Activated T-cell treated with anti-CD3 and anti-CD28 coated beads, Interleukin-2, amount 50 U/mL, for 24 hours (primary cell): ENCODE measurements around the gene UQCR10.

Source experiments
- DNase-seq: peaks from one replicate; pipeline ENCODE4 v3.0.0-alpha.2; 2020
- H3K27ac Mint-ChIP-seq: 2 replicates; pipeline ENCODE4 v1.8.0; 2020; ENCODE audit warnings: mild to moderate bottlenecking, mixed read lengths
- H3K27me3 Mint-ChIP-seq: 2 replicates; pipeline ENCODE4 v1.8.0; 2020; ENCODE audit warnings: mixed read lengths
- H3K36me3 Mint-ChIP-seq: 2 replicates; pipeline ENCODE4 v1.8.0; 2020; ENCODE audit warnings: low read depth, mixed read lengths
- H3K4me1 Mint-ChIP-seq: 2 replicates; pipeline ENCODE4 v1.8.0; 2020; ENCODE audit warnings: low read depth, mixed read lengths
- H3K4me3 Mint-ChIP-seq: 2 replicates; pipeline ENCODE4 v1.8.0; 2020; ENCODE audit warnings: mild to moderate bottlenecking, moderate library complexity, mixed read lengths
- H3K9me3 Mint-ChIP-seq: 2 replicates; pipeline ENCODE4 v1.8.0; 2020; ENCODE audit warnings: mixed read lengths

The UQCR10 gene

GRCh38 chr22:29814003-29814402, 46.8 kb downstream of the UQCR10 start:
- Mint-ChIP-seq H3K9me3 (no peaks in the 10 kb centered on the region), H3K27me3 (no peaks in the 10 kb centered on the region), H3K4me1 (no peaks in the 10 kb centered on the region), H3K4me3 (no peak overlapping the region), H3K27ac (no peak overlapping the region), H3K36me3 (peaks cover 90% of the 10 kb centered on the region)
- no peak for DNase-seq

- Mint-ChIP-seq H3K4me1 (no peaks in the 10 kb centered on the region), H3K27me3 (no peaks in the 10 kb centered on the region), H3K27ac (no peak overlapping the region), H3K4me3 (no peak overlapping the region), H3K36me3 (peaks cover 93% of the 10 kb centered on the region), H3K9me3 (no peaks in the 10 kb centered on the region)
- no peak for DNase-seq
Measured at GRCh38 chr22:29815580-29815979, 48.4 kb downstream of the UQCR10 start.

- DNase-seq = no peak
- no peak overlapping the region for H3K4me3 Mint-ChIP-seq
- no peaks in the 10 kb centered on the region for H3K27me3 Mint-ChIP-seq
- H3K4me1 Mint-ChIP-seq = peaks cover 3% of the 10 kb centered on the region
- no peaks in the 10 kb centered on the region for H3K9me3 Mint-ChIP-seq
- H3K27ac Mint-ChIP-seq = no peak overlapping the region
- peaks cover 93% of the 10 kb centered on the region for H3K36me3 Mint-ChIP-seq
Measured at GRCh38 chr22:29816128-29816527, 49.0 kb downstream of the UQCR10 start.

- H3K27ac Mint-ChIP-seq = no peak overlapping the region
- H3K4me1 Mint-ChIP-seq = peaks cover 7% of the 10 kb centered on the region
- H3K4me3 Mint-ChIP-seq = no peak overlapping the region
- H3K36me3 Mint-ChIP-seq = peaks cover 93% of the 10 kb centered on the region
- no peaks in the 10 kb centered on the region for H3K27me3 Mint-ChIP-seq
- DNase-seq = no peak
- H3K9me3 Mint-ChIP-seq = no peaks in the 10 kb centered on the region
Measured at GRCh38 chr22:29816539-29816938, 49.4 kb downstream of the UQCR10 start.

- Mint-ChIP-seq H3K4me1 (peaks cover 11% of the 10 kb centered on the region), H3K27ac (peak overlapping the region; percentile 28), H3K36me3 (peaks cover 93% of the 10 kb centered on the region), H3K9me3 (no peaks in the 10 kb centered on the region), H3K27me3 (no peaks in the 10 kb centered on the region), H3K4me3 (no peak overlapping the region)
- DNase-seq = no peak
Measured at GRCh38 chr22:29816980-29817379, 49.8 kb downstream of the UQCR10 start.

GRCh38 chr22:29817724-29818123, 50.6 kb downstream of the UQCR10 start:
- H3K4me3 Mint-ChIP-seq = no peak overlapping the region
- peaks cover 93% of the 10 kb centered on the region for H3K36me3 Mint-ChIP-seq
- H3K27ac Mint-ChIP-seq = peak overlapping the region; percentile 28
- no peak for DNase-seq
- peaks cover 14% of the 10 kb centered on the region for H3K4me1 Mint-ChIP-seq
- H3K27me3 Mint-ChIP-seq = no peaks in the 10 kb centered on the region
- H3K9me3 Mint-ChIP-seq = no peaks in the 10 kb centered on the region

- Mint-ChIP-seq H3K4me1 (peaks cover 14% of the 10 kb centered on the region), H3K27ac (no peak overlapping the region), H3K9me3 (no peaks in the 10 kb centered on the region), H3K27me3 (no peaks in the 10 kb centered on the region), H3K4me3 (no peak overlapping the region), H3K36me3 (peaks cover 90% of the 10 kb centered on the region)
- DNase-seq = no peak
Measured at GRCh38 chr22:29819501-29819900, 52.3 kb downstream of the UQCR10 start.
